SU-DHL-6 (cell line): ENCODE results near the gene GATAD2B.

ENCODE experiments used
- H2AFZ ChIP-seq: fragments of 200-600 bp; sonication (generic); 2 replicates; pipeline ENCODE4 v1.6.1; 2014; ENCODE audit warnings: low read depth, mild to moderate bottlenecking, moderate library complexity, mixed read lengths, antibody characterized with exemption, low read length; ENCODE audit not compliant: severe bottlenecking
- H3F3A ChIP-seq: fragments of 200-600 bp; shearing (Covaris generic); 2 replicates; pipeline ENCODE4 v1.6.0; 2016; ENCODE audit warnings: antibody characterized with exemption, mild to moderate bottlenecking; ENCODE audit not compliant: insufficient read depth
- H3K27ac ChIP-seq: fragments of 200-600 bp; sonication (generic); 2 replicates; pipeline ENCODE4 v1.5.1; 2016; ENCODE audit warnings: low read depth, mild to moderate bottlenecking, low read length, moderate library complexity, mixed read lengths
- H3K27me3 ChIP-seq: fragments of 200-600 bp; sonication (generic), shearing (Covaris generic); 2 replicates; pipeline ENCODE4 v1.6.0; 2014; ENCODE audit warnings: mild to moderate bottlenecking, low read length
- H3K36me3 ChIP-seq: fragments of 200-600 bp; sonication (generic); 2 replicates; pipeline ENCODE4 v1.6.1; 2014; ENCODE audit warnings: mild to moderate bottlenecking, low read length, mixed read lengths
- H3K4me2 ChIP-seq: fragments of 300-600, 200-600 bp; shearing (Covaris generic), sonication (generic); 2 replicates; pipeline ENCODE4 v1.6.0; 2014; ENCODE audit warnings: low read length, low read depth, mild to moderate bottlenecking; ENCODE audit not compliant: poor library complexity, severe bottlenecking
- H3K4me3 ChIP-seq: fragments of 200-600 bp; sonication (generic); 2 replicates; pipeline ENCODE4 v1.5.1; 2014; ENCODE audit warnings: antibody characterized with exemption, low read length, mild to moderate bottlenecking, mixed read lengths; ENCODE audit not compliant: insufficient read depth, poor library complexity, severe bottlenecking
- H3K79me2 ChIP-seq: fragments of 200-600 bp; sonication (generic); 2 replicates; pipeline ENCODE4 v1.6.1; 2014; ENCODE audit warnings: mild to moderate bottlenecking, low read length, moderate library complexity; ENCODE audit not compliant: insufficient read depth
- H3K9ac ChIP-seq: fragments of 200-600 bp; sonication (generic); 2 replicates; pipeline ENCODE4 v1.7.0; 2014; ENCODE audit warnings: mild to moderate bottlenecking, low read length
- H3K9me2 ChIP-seq: fragments of 200-600 bp; sonication (generic); replicated peaks from 2 replicates; pipeline ENCODE4 v1.6.1; 2014; ENCODE audit warnings: low read length; ENCODE audit not compliant: insufficient read depth
- H3K9me3 ChIP-seq: fragments of 200-600 bp; sonication (generic); 2 replicates; pipeline ENCODE4 v1.6.1; 2014; ENCODE audit warnings: low read length, mixed read lengths; ENCODE audit not compliant: insufficient read depth
- H4K20me1 ChIP-seq: fragments of 200-600 bp; sonication (generic); 2 replicates; pipeline ENCODE4 v1.6.1; 2014; ENCODE audit warnings: low read depth, mild to moderate bottlenecking, antibody characterized with exemption, low read length, moderate library complexity, mixed read lengths
- CTCF ChIP-seq: fragments of 200-600 bp; sonication (generic); IDR thresholded peaks from one replicate; pipeline ENCODE4 v1.5.1; 2017; ENCODE audit warnings: antibody characterized with exemption, mild to moderate bottlenecking, low read length, moderate library complexity; ENCODE audit not compliant: insufficient read depth, poor library complexity, severe bottlenecking
- EZH2phosphoT487 ChIP-seq: fragments of 200-600 bp; sonication (generic), shearing (Covaris generic); conservative IDR thresholded peaks from 2 replicates; pipeline ENCODE4 v1.6.1; 2018; ENCODE audit warnings: mild to moderate bottlenecking, antibody characterized with exemption, low read length, moderate library complexity, mixed read lengths

Gene GATAD2B

GRCh38 chr1:153832293-153832692, 90.5 kb downstream of the GATAD2B start:
- TF ChIP-seq CTCF (no peak), EZH2phosphoT487 (no peak)
- Histone ChIP-seq H3F3A (no peaks in the 10 kb centered on the region), H4K20me1 (no peaks in the 10 kb centered on the region), H3K9me3 (no peaks in the 10 kb centered on the region), H3K36me3 (0 out of 2 replicates have a peak, but pooled peaks cover under 1% of the 10 kb centered on the region), H3K9me2 (no peaks in the 10 kb centered on the region), H3K27ac (no peak overlapping the region), H3K4me2 (no peak overlapping the region), H3K4me3 (no peak overlapping the region), H2AFZ (no peak overlapping the region), H3K27me3 (no peaks in the 10 kb centered on the region), H3K79me2 (peaks cover 67% of the 10 kb centered on the region), H3K9ac (no peak overlapping the region)

- Histone ChIP-seq H3K9ac (no peak overlapping the region), H3K4me3 (no peak overlapping the region), H4K20me1 (no peaks in the 10 kb centered on the region), H3K27me3 (no peaks in the 10 kb centered on the region), H3K9me3 (no peaks in the 10 kb centered on the region), H3K36me3 (0 out of 2 replicates have a peak, but pooled peaks cover 7% of the 10 kb centered on the region), H3K79me2 (peaks cover 61% of the 10 kb centered on the region), H3K27ac (no peak overlapping the region), H3K9me2 (no peaks in the 10 kb centered on the region), H3K4me2 (no peak overlapping the region), H2AFZ (no peak overlapping the region), H3F3A (no peaks in the 10 kb centered on the region)
- TF ChIP-seq EZH2phosphoT487 (no peak), CTCF (no peak)
Observed at GRCh38 chr1:153831026-153831425, 91.7 kb downstream of the GATAD2B start.

- Histone ChIP-seq H3K27ac (no peak overlapping the region), H3F3A (peaks cover 8% of the 10 kb centered on the region), H3K9me2 (no peaks in the 10 kb centered on the region), H3K9ac (no peak overlapping the region), H2AFZ (no peak overlapping the region), H3K4me2 (no peak overlapping the region), H4K20me1 (no peaks in the 10 kb centered on the region), H3K27me3 (no peaks in the 10 kb centered on the region), H3K36me3 (0 out of 2 replicates have a peak, but pooled peaks cover 11% of the 10 kb centered on the region), H3K4me3 (no peak overlapping the region), H3K9me3 (no peaks in the 10 kb centered on the region), H3K79me2 (peaks cover 28% of the 10 kb centered on the region)
- peak; percentile 26 for TF ChIP-seq CTCF
- TF ChIP-seq EZH2phosphoT487 = no peak
Observed at GRCh38 chr1:153827168-153827964, 95.4 kb downstream of the GATAD2B start.
